HepG2 (cell line): ENCODE data around the gene ATG2B. TPM values are rescaled to one million over a fixed set of nuclear protein-coding genes. Genes with fewer than 3 reads are reported as not detected.

Experiments
- ATAC-seq: fragments of 200-7000 bp; cut with Tn5 transposase; 3 replicates; pipeline ENCODE4 v1.9.1; 2020; ENCODE audit warnings: mild to moderate bottlenecking, moderate library complexity
- BruUV-seq: library from RNA; stranded (reverse); fragments of 400-500 nt; replicated peaks from 2 replicates; lab custom pipeline; 2021; lab: Mats Ljungman, UMichigan
- CTCF ChIA-PET: fragments of 300-600 bp; formaldehyde crosslinking; extraction: SDS; loops from one replicate; lab custom pipeline; 2021; ENCODE audit warnings: low total read pairs, inconsistent platforms, low intra/inter-chr PET ratio; lab: Yijun Ruan, JAX
- POLR2A ChIA-PET: fragments of 350-600 bp; sonication (Branson Sonifier 250); formaldehyde crosslinking; loops from one replicate; lab custom pipeline; 2020; ENCODE audit warnings: antibody characterized with exemption, inconsistent platforms; lab: Yijun Ruan, JAX
- DNase-seq: peaks from one replicate; pipeline ENCODE4 v3.0.0-alpha.2; 2015; ENCODE audit warnings: low spot score
- FAIRE-seq: peaks from 3 replicates; lab custom pipeline; 2011; peaks lifted over from hg19 to GRCh38; lab: Jason Lieb, UNC
- H2AFZ ChIP-seq: one replicate; pipeline ENCODE4 v1.6.1; 2011; ENCODE audit warnings: low read length, inconsistent platforms
- H3K27ac ChIP-seq: fragments of 300-600 bp; 3 replicates; pipeline ENCODE4 v1.8.0; 2011; ENCODE audit warnings: mixed run types, mild to moderate bottlenecking, mixed read lengths, low read length, inconsistent platforms; ENCODE audit not compliant: insufficient read depth; ENCODE audit errors: extremely low read length
- H3K27me3 ChIP-seq, 2 experiments: fragments of 200-600 bp in 1 of 2; 2 replicates in 1 of 2; 3 replicates in 1 of 2; pipeline versions ENCODE4 v1.6.0 to v1.8.0; 2011; ENCODE audit warnings: low read length in 2 of 2, mild to moderate bottlenecking in 2 of 2, moderate library complexity in 2 of 2, inconsistent platforms in 1 of 2; ENCODE audit not compliant: insufficient read depth in 2 of 2, control insufficient read depth in 1 of 2
- H3K36me3 ChIP-seq, 2 experiments: fragments of 200-600 bp in 1 of 2; replicated peaks in 1 of 2; 2 replicates in 1 of 2; 3 replicates in 1 of 2; pipeline versions ENCODE4 v1.5.1 to v1.8.0; 2011; ENCODE audit warnings: low read length in 2 of 2, inconsistent platforms in 1 of 2; ENCODE audit not compliant: insufficient read depth in 2 of 2, control insufficient read depth in 1 of 2
- H3K4me1 ChIP-seq: 2 replicates; pipeline ENCODE4 v1.5.1; 2012; ENCODE audit warnings: low read length, inconsistent platforms; ENCODE audit not compliant: insufficient read depth
- H3K4me2 ChIP-seq: 2 replicates; pipeline ENCODE4 v1.6.0; 2011; ENCODE audit warnings: low read depth, low read length, inconsistent platforms
- H3K4me3 ChIP-seq, 3 experiments: fragments of 200-600 bp in 1 of 3; sonication (generic), shearing (Covaris generic) in 1 of 3; replicated peaks in 1 of 3; 2 replicates each; pipeline ENCODE4 v1.5.1; 2011 to 2016; ENCODE audit warnings: low read length in 3 of 3, inconsistent platforms in 2 of 3, low read depth in 2 of 3, mild to moderate bottlenecking in 2 of 3, control low read depth in 1 of 3, mixed read lengths in 1 of 3; ENCODE audit not compliant: insufficient read depth in 1 of 3
- H3K79me2 ChIP-seq: one replicate; pipeline ENCODE4 v1.6.1; 2011; ENCODE audit warnings: low read length, inconsistent platforms; ENCODE audit not compliant: insufficient read depth
- H3K9ac ChIP-seq: 2 replicates; pipeline ENCODE4 v1.6.0; 2011; ENCODE audit warnings: mild to moderate bottlenecking, low read depth, low read length, inconsistent platforms; ENCODE audit not compliant: insufficient read depth
- H3K9me3 ChIP-seq: 2 replicates; pipeline ENCODE4 v1.5.1; 2012; ENCODE audit warnings: mild to moderate bottlenecking, low read length
- H4K20me1 ChIP-seq: 2 replicates; pipeline ENCODE4 v1.6.0; 2011; ENCODE audit warnings: inconsistent platforms, mild to moderate bottlenecking, low read length, moderate library complexity; ENCODE audit not compliant: insufficient read depth
- WGBS: methylation state at CpG from one replicate; pipeline ENCODE4 v1.1.6; 2017; ENCODE audit warnings: low lambda C conversion rate; 5-methylcytosine and 5-hydroxymethylcytosine counted together
- in situ Hi-C: cut with HindIII; loops from 2 replicates; pipeline ENCODE4 v1.10.0; 2017; ENCODE audit warnings: low pct_unique_long_range_greater_than_20kb; ENCODE audit not compliant: extremely low pct_ligation_motif_present
- intact Hi-C: fragments of 100-400 bp; cut with micrococcal nuclease; formaldehyde crosslinking; loops from one replicate; pipeline ENCODE4 v1.10.0; 2022; ENCODE audit not compliant: unreplicated experiment
- polyA plus RNA-seq, 8 experiments: library from polyadenylated mRNA; depleted of rRNA in 3 of 8; stranded (reverse) in 7 of 8; unstranded in 1 of 8; fragments of >200 nt; fragmentation: Illumina TruSeq in 4 of 8; extraction: Trizol in 4 of 8; gene quantifications; 2 replicates each; pipeline versions ENCODE4 v1.2.1 to v1.2.3, GENCODE V29; 2011 to 2016; ENCODE audit warnings: low read depth in 4 of 8, missing spikeins in 1 of 8, mixed read lengths in 1 of 8; ENCODE audit not compliant: insufficient read depth in 1 of 8
- total RNA-seq, 5 experiments: library from RNA; depleted of rRNA; stranded (reverse); fragments of >200 nt; fragmentation: Illumina TruSeq; extraction: Trizol; gene quantifications; 2 replicates each; pipeline ENCODE4 v1.2.3, GENCODE V29; 2016; ENCODE audit warnings: low read depth in 1 of 5
- TF ChIP-seq, protein P1 (sequence below): sonication (generic); formaldehyde crosslinking; IDR thresholded peaks from 2 replicates; pipeline ENCODE4 v1.4.0; 2020; ENCODE audit warnings: mild to moderate bottlenecking, low read depth, missing genetic modification reagents
- TF ChIP-seq, protein P2 (sequence below): fragments of 450-650 bp; IDR thresholded peaks from 2 replicates; pipeline ENCODE4 v1.6.1; 2016

ATG2B gene
- total and polyA plus RNA-seq, 2 of the 13 experiments (the other 11 are each of a cell fraction or from before 2014, with no cell fraction given) = 7.4 to 7.5 TPM

DNA sequence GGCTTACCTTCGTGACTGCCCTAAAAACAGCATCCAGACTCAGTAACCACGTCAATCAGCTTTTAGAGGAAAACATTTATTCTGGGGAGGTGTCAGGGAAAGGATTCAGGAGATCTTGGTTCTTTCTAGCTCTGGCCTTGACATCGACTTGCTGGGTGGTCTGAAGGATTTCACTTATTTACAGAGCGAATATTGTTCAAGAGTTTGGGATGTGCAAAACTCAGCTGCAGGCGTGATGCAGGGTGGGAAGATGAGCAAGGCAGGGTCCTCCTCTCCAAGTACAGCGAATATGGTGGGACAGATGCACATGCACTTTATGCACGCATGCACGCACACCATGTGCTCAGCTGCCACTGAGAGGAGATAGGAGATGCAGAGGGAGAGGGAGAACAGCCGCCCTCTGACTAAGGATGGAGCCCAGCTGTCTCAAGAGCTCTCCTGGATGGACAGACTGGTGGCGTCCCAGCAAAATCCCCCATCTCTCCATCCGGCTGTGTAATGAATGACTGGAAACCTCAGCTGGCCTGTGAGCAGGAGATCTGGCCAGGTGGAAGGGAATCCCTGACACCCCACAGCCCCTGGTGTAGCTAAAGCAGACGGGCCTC is 131.5 kb downstream of the ATG2B start:
- CTCF ChIA-PET = no interaction called here
- POLR2A ChIA-PET = no interaction called here
- no peak for FAIRE-seq

More for the DNA sequence above, 131.5 kb downstream of the ATG2B start:
- intact Hi-C loops = no loop called here
- WGBS = 5% methylated on average over 11 of the region's 12 CpGs
- in situ Hi-C loops = no loop called here
- no peak overlapping the region for H3K9ac ChIP-seq
- no TSS peak for BruUV-seq
- no peak overlapping the region for H3K4me3 ChIP-seq
- peaks cover 0 to 14% of the 10 kb centered on the region in 2 experiments; a peak in 2 of 5 replicates for H3K27me3 ChIP-seq
- no peak overlapping the region for H3K4me2 ChIP-seq
- DNase-seq = no peak
- ATAC-seq = no peak
- H3K36me3 ChIP-seq = no peaks in the 10 kb centered on the region
- no peaks in the 10 kb centered on the region for H4K20me1 ChIP-seq
- H3K79me2 ChIP-seq = no peaks in the 10 kb centered on the region
- H3K4me1 ChIP-seq = no peaks in the 10 kb centered on the region
- H3K9me3 ChIP-seq = no peaks in the 10 kb centered on the region
- H3K27ac ChIP-seq = no peak overlapping the region
- no peak overlapping the region for H2AFZ ChIP-seq
- TF ChIP-seq, protein P1, sequence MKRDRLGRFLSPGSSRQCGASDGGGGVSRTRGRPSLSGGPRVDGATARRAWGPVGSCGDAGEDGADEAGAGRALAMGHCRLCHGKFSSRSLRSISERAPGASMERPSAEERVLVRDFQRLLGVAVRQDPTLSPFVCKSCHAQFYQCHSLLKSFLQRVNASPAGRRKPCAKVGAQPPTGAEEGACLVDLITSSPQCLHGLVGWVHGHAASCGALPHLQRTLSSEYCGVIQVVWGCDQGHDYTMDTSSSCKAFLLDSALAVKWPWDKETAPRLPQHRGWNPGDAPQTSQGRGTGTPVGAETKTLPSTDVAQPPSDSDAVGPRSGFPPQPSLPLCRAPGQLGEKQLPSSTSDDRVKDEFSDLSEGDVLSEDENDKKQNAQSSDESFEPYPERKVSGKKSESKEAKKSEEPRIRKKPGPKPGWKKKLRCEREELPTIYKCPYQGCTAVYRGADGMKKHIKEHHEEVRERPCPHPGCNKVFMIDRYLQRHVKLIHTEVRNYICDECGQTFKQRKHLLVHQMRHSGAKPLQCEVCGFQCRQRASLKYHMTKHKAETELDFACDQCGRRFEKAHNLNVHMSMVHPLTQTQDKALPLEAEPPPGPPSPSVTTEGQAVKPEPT = no peak
- TF ChIP-seq, protein P2, sequence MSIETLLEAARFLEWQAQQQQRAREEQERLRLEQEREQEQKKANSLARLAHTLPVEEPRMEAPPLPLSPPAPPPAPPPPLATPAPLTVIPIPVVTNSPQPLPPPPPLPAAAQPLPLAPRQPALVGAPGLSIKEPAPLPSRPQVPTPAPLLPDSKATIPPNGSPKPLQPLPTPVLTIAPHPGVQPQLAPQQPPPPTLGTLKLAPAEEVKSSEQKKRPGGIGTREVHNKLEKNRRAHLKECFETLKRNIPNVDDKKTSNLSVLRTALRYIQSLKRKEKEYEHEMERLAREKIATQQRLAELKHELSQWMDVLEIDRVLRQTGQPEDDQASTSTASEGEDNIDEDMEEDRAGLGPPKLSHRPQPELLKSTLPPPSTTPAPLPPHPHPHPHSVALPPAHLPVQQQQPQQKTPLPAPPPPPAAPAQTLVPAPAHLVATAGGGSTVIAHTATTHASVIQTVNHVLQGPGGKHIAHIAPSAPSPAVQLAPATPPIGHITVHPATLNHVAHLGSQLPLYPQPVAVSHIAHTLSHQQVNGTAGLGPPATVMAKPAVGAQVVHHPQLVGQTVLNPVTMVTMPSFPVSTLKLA = peak; percentile 60
